GM18507 (cell line): ENCODE data around the gene OR1F1.

Experiments used
- DNase-seq: peaks from one replicate; pipeline ENCODE4 v3.0.0; 2011; ENCODE audit warnings: low read depth; ENCODE audit not compliant: insufficient read length; ENCODE audit errors: extremely low spot score
- FAIRE-seq: peaks from 2 replicates; lab custom pipeline; 2011; peaks lifted over from hg19 to GRCh38; lab: Jason Lieb, UNC

Gene OR1F1

DNA sequence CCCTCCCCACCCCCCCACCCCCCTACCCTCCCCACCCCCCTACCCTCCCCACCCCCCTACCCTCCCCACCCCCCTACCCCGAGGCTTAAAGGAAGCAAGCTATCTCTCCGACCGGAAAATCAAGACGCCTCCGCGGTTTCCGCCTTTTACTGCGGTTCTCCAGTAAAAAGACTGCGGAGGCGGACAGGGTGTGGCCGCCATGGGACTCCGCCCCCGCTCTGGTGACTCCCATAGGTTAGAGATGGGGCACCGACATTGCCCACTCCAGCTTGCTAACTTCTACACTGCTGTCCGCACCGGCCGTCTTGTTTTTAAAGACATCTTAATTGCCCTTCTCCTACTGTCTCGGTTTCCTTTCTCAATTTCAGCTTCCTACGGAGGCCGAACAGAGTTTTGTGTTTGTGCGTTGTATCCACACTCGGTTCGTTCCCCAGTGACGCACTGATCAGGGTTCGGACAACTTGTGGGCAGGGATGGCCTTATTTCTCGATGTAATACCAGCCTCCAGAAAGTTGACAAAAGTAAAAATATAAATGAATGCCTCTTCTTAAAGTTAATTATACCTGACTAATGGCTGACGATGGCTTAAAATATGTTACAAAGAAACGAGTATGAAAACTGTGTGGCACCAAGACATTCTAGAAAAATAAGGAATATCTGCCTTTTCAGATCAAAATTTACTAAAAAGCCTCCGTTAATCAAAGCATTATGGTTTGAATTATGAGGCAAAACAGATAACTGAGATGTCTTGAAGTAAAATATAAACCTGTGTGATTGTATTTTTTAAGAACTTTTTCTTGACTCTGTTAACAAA lies 48.1 kb downstream of the OR1F1 start:
- DNase-seq, result no peak
- no peak for FAIRE-seq

- no peak for FAIRE-seq
Measured at GRCh38 chr16:3241761-3242160, 53.8 kb downstream of the OR1F1 start.

DNA sequence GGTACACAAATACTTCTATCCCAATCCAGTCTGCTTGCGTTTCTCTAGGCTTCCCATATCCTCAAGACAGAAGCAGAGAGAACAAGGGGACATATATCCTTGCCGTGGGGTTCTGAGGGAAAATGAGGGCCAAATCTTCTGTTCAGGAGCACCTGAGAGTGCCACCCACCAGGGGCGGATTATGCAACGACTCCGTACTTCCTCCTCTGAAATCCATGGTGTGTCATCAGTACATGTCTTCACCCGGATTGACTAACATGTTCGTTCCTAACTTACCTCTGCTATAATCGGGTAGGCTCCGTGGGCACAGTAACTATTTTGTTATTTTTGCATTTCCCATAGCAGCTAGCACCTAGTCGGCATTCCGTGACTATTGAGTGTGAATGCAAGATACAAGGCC lies 54.7 kb downstream of the OR1F1 start:
- DNase-seq, result no peak
- FAIRE-seq, result no peak

More at GRCh38 chr16:3241761-3242160, 53.8 kb downstream of the OR1F1 start:
- DNase-seq, result no peak

- DNase-seq (no peak), FAIRE-seq (no peak)
Measured at GRCh38 chr16:3243882-3244281, 55.9 kb downstream of the OR1F1 start.

GRCh38 chr16:3246002-3246401 lies 58.0 kb downstream of the OR1F1 start:
- no peak for FAIRE-seq

GRCh38 chr16:3246876-3247275 lies 58.9 kb downstream of the OR1F1 start:
- FAIRE-seq (no peak), DNase-seq (no peak)

More at GRCh38 chr16:3246002-3246401, 58.0 kb downstream of the OR1F1 start:
- DNase-seq, result no peak

DNA sequence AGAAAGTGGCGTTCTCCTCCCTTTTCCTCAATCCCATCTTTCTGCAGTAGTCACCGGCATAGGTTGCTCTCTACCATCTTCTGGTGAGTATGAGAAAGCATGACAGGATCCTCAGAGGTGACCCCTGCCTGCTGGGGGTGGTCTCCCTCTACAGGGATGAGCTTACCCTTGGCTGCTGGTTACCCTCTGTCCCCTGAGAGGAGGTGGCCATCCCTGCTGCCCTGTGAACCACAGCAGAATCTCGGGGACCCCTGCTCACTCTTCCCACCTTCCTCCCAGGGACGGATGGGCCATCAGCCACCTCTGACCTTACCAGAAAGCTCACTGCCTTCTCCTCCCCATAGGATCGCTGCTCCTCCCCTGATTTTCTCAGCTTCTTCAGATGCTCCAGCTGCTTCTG lies 60.6 kb downstream of the OR1F1 start:
- FAIRE-seq, result no peak

DNA sequence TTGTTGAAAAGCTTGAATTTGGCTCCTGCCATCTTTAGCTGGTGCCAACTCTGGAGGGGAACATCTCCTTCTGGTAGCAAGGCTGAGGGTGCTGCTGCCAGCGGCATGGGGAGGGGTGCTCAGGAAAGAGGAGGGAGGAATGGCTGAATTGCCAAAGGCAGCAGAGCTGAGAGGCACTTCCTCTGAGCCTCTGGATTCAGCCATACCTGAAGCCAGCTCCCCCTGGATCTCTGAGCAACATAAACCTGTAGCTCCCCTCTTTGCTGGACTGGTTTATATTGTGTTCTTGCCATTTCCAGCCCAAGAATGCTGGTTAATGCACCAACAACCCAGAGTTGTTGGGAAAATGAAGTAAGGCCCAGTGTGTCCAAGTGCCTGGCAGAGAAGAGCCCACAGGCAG lies 61.0 kb downstream of the OR1F1 start:
- no peak for FAIRE-seq
- DNase-seq, result no peak

More for the DNA sequence above, 60.6 kb downstream of the OR1F1 start:
- no peak for DNase-seq

GRCh38 chr16:3249451-3249850 lies 61.4 kb downstream of the OR1F1 start:
- no peak for FAIRE-seq

DNA sequence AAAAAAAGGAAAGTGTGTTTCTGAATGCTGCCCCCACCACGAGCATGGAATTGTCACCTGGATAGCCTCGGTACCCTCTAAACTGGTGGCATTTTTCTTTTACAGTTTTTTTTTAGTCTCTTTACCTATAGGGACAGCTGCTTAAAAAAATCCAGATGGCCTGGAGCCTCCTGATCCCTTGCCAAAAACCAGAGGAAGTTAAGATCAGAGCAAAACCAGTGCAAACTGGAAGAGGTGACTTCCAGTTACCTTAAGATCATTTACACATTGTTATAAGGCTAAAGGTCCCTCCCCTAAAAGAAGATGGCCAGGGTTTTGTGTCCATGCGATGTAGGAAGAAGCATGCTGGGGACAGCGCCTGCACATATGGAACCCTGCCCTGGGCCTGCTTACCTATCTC lies 65.0 kb downstream of the OR1F1 start:
- DNase-seq, result no peak
- no peak for FAIRE-seq

More at GRCh38 chr16:3249451-3249850, 61.4 kb downstream of the OR1F1 start:
- no peak for DNase-seq

DNA sequence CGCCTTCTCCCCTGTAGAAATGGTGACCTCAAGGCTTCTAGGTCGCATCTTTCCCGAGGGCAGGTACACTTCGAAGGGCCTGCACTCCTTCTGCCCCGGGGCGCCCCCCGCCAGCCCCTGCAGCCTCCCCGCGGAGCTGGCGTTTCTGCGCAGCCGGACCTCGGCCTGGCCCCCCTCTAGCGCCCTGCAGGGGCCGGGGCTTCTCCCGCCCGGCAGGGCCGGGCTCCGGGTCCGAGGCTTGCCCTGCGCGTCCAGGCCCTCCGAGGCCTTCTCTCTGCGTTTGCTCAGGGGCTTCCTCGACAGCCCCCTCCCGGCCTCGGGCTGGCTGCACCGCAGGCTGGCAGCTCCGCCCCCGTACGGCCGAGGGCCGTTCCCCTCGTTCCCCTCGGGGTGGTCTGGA lies 66.3 kb downstream of the OR1F1 start:
- DNase-seq (no peak), FAIRE-seq (no peak)
